D721Med (cell line): ENCODE data around the gene COL5A1.

Source experiments
- DNase-seq: peaks from one replicate; pipeline ENCODE4 v3.0.0; 2011; ENCODE audit warnings: low spot score; ENCODE audit not compliant: insufficient read length
- FAIRE-seq: peaks from 2 replicates; lab custom pipeline; 2011; peaks lifted over from hg19 to GRCh38; lab: Jason Lieb, UNC
- CTCF ChIP-seq: IDR thresholded peaks from 2 replicates; pipeline ENCODE4 v1.5.1; 2012; ENCODE audit warnings: mild to moderate bottlenecking, control low read depth; ENCODE audit not compliant: insufficient read depth; ENCODE audit errors: missing control alignments

COL5A1 gene

GRCh38 chr9:134858051-134858841 is 216.6 kb downstream of the COL5A1 start:
- FAIRE-seq, result no peak
- no peak for DNase-seq
- TF ChIP-seq CTCF, result no peak

- no peak for FAIRE-seq
These were observed 218.9 kb downstream of the COL5A1 start for GRCh38 chr9:134860510-134860909.

GRCh38 chr9:134861595-134862334 is 220.2 kb downstream of the COL5A1 start:
- TF ChIP-seq CTCF, result no peak
- FAIRE-seq (no peak), DNase-seq (no peak)

More at GRCh38 chr9:134860510-134860909, 218.9 kb downstream of the COL5A1 start:
- DNase-seq, result no peak
- no peak for TF ChIP-seq CTCF

- no peak for TF ChIP-seq CTCF
- DNase-seq (no peak), FAIRE-seq (no peak)
These were observed 221.8 kb downstream of the COL5A1 start for GRCh38 chr9:134863306-134863902.

- TF ChIP-seq CTCF, result no peak
- DNase-seq, result no peak
- FAIRE-seq, result no peak
These were observed 222.6 kb downstream of the COL5A1 start for GRCh38 chr9:134863941-134864820.

- TF ChIP-seq CTCF, result no peak
- DNase-seq (no peak), FAIRE-seq (no peak)
These were observed 223.2 kb downstream of the COL5A1 start for GRCh38 chr9:134864821-134865190.
